ENCODE results near the gene STK36.

The STK36 gene

GRCh38 chr2:218662827-218663226, 9.1 kb upstream of the STK36 start:
- H3K4me3 ChIP-seq (replicated peaks; ENCODE audit: low read depth, low read length), result no peak overlapping the region
- no peak for TF ChIP-seq CTCF (IDR thresholded peaks at IDR 0.05; ENCODE audit: insufficient read depth, low read length, poor library complexity, severe bottlenecking)
- H3K27me3 ChIP-seq (replicated peaks; ENCODE audit: control insufficient read depth, insufficient read depth, low read length), result no peaks in the 10 kb centered on the region
- H3K36me3 ChIP-seq (ENCODE audit: control insufficient read depth, insufficient read depth, low read length), result peaks cover 32% of the 10 kb centered on the region
- no peak for DNase-seq (ENCODE audit: extremely low read depth, insufficient read length)

- no peak for DNase-seq (ENCODE audit: extremely low read depth, insufficient read length)
- no peak for TF ChIP-seq CTCF (IDR thresholded peaks at IDR 0.05; ENCODE audit: insufficient read depth, low read length, poor library complexity, severe bottlenecking)
- Histone ChIP-seq H3K4me3 (replicated peaks; ENCODE audit: low read depth, low read length) (no peak overlapping the region), H3K27me3 (replicated peaks; ENCODE audit: control insufficient read depth, insufficient read depth, low read length) (no peaks in the 10 kb centered on the region), H3K36me3 (ENCODE audit: control insufficient read depth, insufficient read depth, low read length) (peaks cover 37% of the 10 kb centered on the region)
These were observed 8.0 kb upstream of the STK36 start for GRCh38 chr2:218663901-218664300.

GRCh38 chr2:218664653-218665052, 7.2 kb upstream of the STK36 start:
- no peak for DNase-seq (ENCODE audit: extremely low read depth, insufficient read length)
- H3K36me3 ChIP-seq (ENCODE audit: control insufficient read depth, insufficient read depth, low read length), result peaks cover 37% of the 10 kb centered on the region
- H3K4me3 ChIP-seq (replicated peaks; ENCODE audit: low read depth, low read length), result no peak overlapping the region
- no peak for TF ChIP-seq CTCF (IDR thresholded peaks at IDR 0.05; ENCODE audit: insufficient read depth, low read length, poor library complexity, severe bottlenecking)
- H3K27me3 ChIP-seq (replicated peaks; ENCODE audit: control insufficient read depth, insufficient read depth, low read length), result no peaks in the 10 kb centered on the region

GRCh38 chr2:218671097-218671653, 711 bp upstream of the STK36 start:
- H3K27me3 ChIP-seq (replicated peaks; ENCODE audit: control insufficient read depth, insufficient read depth, low read length), result no peaks in the 10 kb centered on the region
- no peak for TF ChIP-seq CTCF (IDR thresholded peaks at IDR 0.05; ENCODE audit: insufficient read depth, low read length, poor library complexity, severe bottlenecking)
- H3K4me3 ChIP-seq (replicated peaks; ENCODE audit: low read depth, low read length), result peak overlapping the region; percentile 98
- no peak for DNase-seq (ENCODE audit: extremely low read depth, insufficient read length)
- H3K36me3 ChIP-seq (ENCODE audit: control insufficient read depth, insufficient read depth, low read length), result peaks cover 10% of the 10 kb centered on the region

- no peak for TF ChIP-seq CTCF (IDR thresholded peaks at IDR 0.05; ENCODE audit: insufficient read depth, low read length, poor library complexity, severe bottlenecking)
- no peaks in the 10 kb centered on the region for H3K27me3 ChIP-seq (replicated peaks; ENCODE audit: control insufficient read depth, insufficient read depth, low read length)
- H3K4me3 ChIP-seq (replicated peaks; ENCODE audit: low read depth, low read length), result no peak overlapping the region
- no peak for DNase-seq (ENCODE audit: extremely low read depth, insufficient read length)
- H3K36me3 ChIP-seq (ENCODE audit: control insufficient read depth, insufficient read depth, low read length), result no peaks in the 10 kb centered on the region; the same call in 1 of the 2 replicates
These were observed 7.2 kb downstream of the STK36 start for GRCh38 chr2:218679119-218679518.

GRCh38 chr2:218680061-218680460, 8.2 kb downstream of the STK36 start:
- Histone ChIP-seq H3K4me3 (replicated peaks; ENCODE audit: low read depth, low read length) (no peak overlapping the region), H3K36me3 (ENCODE audit: control insufficient read depth, insufficient read depth, low read length) (no peaks in the 10 kb centered on the region; the same call in 1 of the 2 replicates), H3K27me3 (replicated peaks; ENCODE audit: control insufficient read depth, insufficient read depth, low read length) (no peaks in the 10 kb centered on the region)
- DNase-seq (ENCODE audit: extremely low read depth, insufficient read length), result no peak
- no peak for TF ChIP-seq CTCF (IDR thresholded peaks at IDR 0.05; ENCODE audit: insufficient read depth, low read length, poor library complexity, severe bottlenecking)
